Suprapubic skin (tissue), 3 donors: ENCODE data around the gene TF.

Experiments
- EP300 ChIP-seq: sonication (generic); formaldehyde crosslinking; IDR thresholded peaks from one replicate; pipeline ENCODE4 v1.6.1; 2017; ENCODE audit warnings: antibody characterized with exemption
- POLR2A ChIP-seq, 2 donors: fragments of 450-650 bp; IDR thresholded peaks; one replicate each; pipeline ENCODE4 v1.6.1; 2017; ENCODE audit warnings: antibody characterized with exemption in 2 of 2, mild to moderate bottlenecking in 2 of 2, moderate library complexity in 2 of 2
- TF ChIP-seq, protein P1 (sequence below), 2 donors: fragments of 200-600 bp in 1 of 2; fragments of 450-650 bp in 1 of 2; sonication (generic) in 1 of 2; IDR thresholded peaks; one replicate each; pipeline ENCODE4 v1.5.1; 2016 to 2019; ENCODE audit warnings: antibody characterized with exemption in 2 of 2, mild to moderate bottlenecking in 1 of 2, moderate library complexity in 1 of 2

DNA sequence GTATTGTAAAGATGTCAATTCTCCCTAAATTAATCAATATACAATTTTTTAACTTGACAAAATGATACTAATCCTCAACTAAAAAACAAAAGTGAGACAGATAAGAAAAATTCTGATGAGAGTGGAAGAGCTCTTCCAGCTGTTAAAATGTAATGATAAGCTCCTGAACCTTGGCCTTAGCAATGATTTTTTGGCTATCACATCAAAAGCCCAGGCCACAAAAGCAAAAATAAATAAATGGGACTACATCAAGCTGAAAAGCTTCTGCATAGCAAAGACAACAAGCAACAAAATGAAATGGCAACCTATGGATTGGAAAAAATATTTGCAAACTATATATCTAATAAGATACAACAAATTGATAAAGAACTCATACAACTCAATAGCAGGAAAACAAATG lies 35.4 kb downstream of the TF start:
- TF ChIP-seq POLR2A (IDR thresholded peaks at IDR 0.05) (no peak), EP300 (no peak)
- TF ChIP-seq, protein P1, sequence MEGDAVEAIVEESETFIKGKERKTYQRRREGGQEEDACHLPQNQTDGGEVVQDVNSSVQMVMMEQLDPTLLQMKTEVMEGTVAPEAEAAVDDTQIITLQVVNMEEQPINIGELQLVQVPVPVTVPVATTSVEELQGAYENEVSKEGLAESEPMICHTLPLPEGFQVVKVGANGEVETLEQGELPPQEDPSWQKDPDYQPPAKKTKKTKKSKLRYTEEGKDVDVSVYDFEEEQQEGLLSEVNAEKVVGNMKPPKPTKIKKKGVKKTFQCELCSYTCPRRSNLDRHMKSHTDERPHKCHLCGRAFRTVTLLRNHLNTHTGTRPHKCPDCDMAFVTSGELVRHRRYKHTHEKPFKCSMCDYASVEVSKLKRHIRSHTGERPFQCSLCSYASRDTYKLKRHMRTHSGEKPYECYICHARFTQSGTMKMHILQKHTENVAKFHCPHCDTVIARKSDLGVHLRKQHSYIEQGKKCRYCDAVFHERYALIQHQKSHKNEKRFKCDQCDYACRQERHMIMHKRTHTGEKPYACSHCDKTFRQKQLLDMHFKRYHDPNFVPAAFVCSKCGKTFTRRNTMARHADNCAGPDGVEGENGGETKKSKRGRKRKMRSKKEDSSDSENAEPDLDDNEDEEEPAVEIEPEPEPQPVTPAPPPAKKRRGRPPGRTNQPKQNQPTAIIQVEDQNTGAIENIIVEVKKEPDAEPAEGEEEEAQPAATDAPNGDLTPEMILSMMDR (IDR thresholded peaks at IDR 0.05) = no peak
